GM18508 (cell line): ENCODE data around the gene RELN.

ENCODE experiments used
- ATAC-seq: cut with Tn5 transposase; IDR thresholded peaks from one replicate; pipeline ENCODE4 v1.9.1; 2021; ENCODE audit warnings: moderate number of reproducible peaks; ENCODE audit not compliant: insufficient read depth, unreplicated experiment

Gene RELN

GRCh38 chr7:103991406-103991805 is 1.9 kb upstream of the RELN start:
- ATAC-seq: no peak

- no peak for ATAC-seq
Measured at GRCh38 chr7:103990991-103991390, 1.5 kb upstream of the RELN start.

GRCh38 chr7:103989785-103990767 is 618 bp upstream of the RELN start:
- no peak for ATAC-seq

- no peak for ATAC-seq
Measured at GRCh38 chr7:103988468-103989199, 824 bp downstream of the RELN start.

- no peak for ATAC-seq
Measured at GRCh38 chr7:103987451-103987850, 2.0 kb downstream of the RELN start.

- no peak for ATAC-seq
Measured at GRCh38 chr7:103985565-103986126, 3.8 kb downstream of the RELN start.

GRCh38 chr7:103984050-103984449 is 5.4 kb downstream of the RELN start:
- no peak for ATAC-seq

- no peak for ATAC-seq
Measured at GRCh38 chr7:103983201-103983977, 6.1 kb downstream of the RELN start.

- no peak for ATAC-seq
Measured at GRCh38 chr7:103981003-103981423, 8.4 kb downstream of the RELN start.

GRCh38 chr7:103972779-103973434 is 16.6 kb downstream of the RELN start:
- ATAC-seq: no peak

- ATAC-seq: no peak
Measured at GRCh38 chr7:103967401-103967800, 22.1 kb downstream of the RELN start.

- ATAC-seq: no peak
Measured at GRCh38 chr7:103966593-103967277, 22.7 kb downstream of the RELN start.

GRCh38 chr7:103964269-103964668 is 25.2 kb downstream of the RELN start:
- no peak for ATAC-seq

- ATAC-seq: no peak
Measured at GRCh38 chr7:103962070-103962469, 27.4 kb downstream of the RELN start.

GRCh38 chr7:103958284-103958818 is 31.1 kb downstream of the RELN start:
- no peak for ATAC-seq

GRCh38 chr7:103955985-103956384 is 33.5 kb downstream of the RELN start:
- ATAC-seq: no peak

- ATAC-seq: no peak
Measured at GRCh38 chr7:103952408-103952807, 37.0 kb downstream of the RELN start.

GRCh38 chr7:103951311-103951710 is 38.1 kb downstream of the RELN start:
- ATAC-seq: no peak

- no peak for ATAC-seq
Measured at GRCh38 chr7:103949374-103949773, 40.1 kb downstream of the RELN start.
